ENCODE results near the gene LRRC42.
A peak's percentile ranks its signal among the peaks of the same experiment; 100 is the strongest.
"Not testable (repeated sequence)": the region's sequence is repeated elsewhere in the genome, so short reads cannot be mapped to it uniquely, and the experiment has no call there.

Gene LRRC42

GRCh38 chr1:53968125-53968513 is 22.0 kb downstream of the LRRC42 start:
- TF ChIP-seq CTCF (conservative IDR thresholded peaks at IDR 0.05; ENCODE audit: low read depth, low read length): no peak
- no peak for DNase-seq (ENCODE audit: low read depth)
- no peak overlapping the region for H3K4me3 ChIP-seq (ENCODE audit: low read length)

DNA sequence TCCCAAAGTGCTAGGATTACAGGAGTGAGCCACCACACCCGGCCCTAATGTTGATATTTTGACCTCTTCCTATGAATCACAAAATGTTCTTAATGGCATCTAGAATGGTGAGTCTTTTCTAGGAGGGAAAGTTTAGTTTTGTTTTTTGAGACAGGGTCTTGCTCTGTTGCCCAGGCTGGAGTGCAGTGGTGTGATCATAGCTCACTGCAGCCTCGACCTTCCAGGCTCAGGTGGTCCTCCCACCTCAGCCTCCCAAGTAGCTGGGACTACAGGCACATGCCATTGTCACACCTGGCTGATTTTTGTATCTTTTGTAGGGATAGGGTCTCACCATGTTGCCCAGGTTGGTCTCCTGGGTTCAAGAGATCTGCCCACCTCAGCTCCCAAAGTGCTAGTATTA is 23.2 kb downstream of the LRRC42 start:
- not testable (repeated sequence) for H3K4me3 ChIP-seq (ENCODE audit: low read length); DNase-seq (ENCODE audit: low read depth)

- TF ChIP-seq CTCF (conservative IDR thresholded peaks at IDR 0.05; ENCODE audit: low read depth, low read length): no peak
- DNase-seq (ENCODE audit: low read depth): no peak
- no peak overlapping the region for H3K4me3 ChIP-seq (ENCODE audit: low read length)
Observed at GRCh38 chr1:53971718-53972117, 25.6 kb downstream of the LRRC42 start.

DNA sequence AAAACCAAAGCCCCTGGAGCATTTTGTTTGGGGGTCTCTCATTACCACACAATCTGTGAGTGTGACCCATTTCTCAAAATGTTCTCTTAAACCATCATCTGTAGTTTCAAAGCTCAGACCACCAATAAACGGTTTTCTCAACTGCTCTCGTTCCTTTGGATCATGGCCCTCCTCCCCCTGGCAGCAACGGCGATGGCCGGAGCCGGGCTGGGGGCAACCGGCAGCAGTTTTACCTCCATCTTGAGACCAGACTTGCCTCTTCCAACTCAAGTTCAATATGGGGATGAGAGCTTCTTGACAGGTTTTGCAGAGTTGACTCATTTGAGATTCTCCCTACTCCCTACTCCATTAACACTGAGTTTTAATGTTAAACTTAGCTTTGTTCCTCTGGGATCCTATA is 29.7 kb downstream of the LRRC42 start:
- H3K4me3 ChIP-seq (ENCODE audit: low read length): no peak overlapping the region
- no peak for DNase-seq (ENCODE audit: low read depth)
- no peak for TF ChIP-seq CTCF (conservative IDR thresholded peaks at IDR 0.05; ENCODE audit: low read depth, low read length)

DNA sequence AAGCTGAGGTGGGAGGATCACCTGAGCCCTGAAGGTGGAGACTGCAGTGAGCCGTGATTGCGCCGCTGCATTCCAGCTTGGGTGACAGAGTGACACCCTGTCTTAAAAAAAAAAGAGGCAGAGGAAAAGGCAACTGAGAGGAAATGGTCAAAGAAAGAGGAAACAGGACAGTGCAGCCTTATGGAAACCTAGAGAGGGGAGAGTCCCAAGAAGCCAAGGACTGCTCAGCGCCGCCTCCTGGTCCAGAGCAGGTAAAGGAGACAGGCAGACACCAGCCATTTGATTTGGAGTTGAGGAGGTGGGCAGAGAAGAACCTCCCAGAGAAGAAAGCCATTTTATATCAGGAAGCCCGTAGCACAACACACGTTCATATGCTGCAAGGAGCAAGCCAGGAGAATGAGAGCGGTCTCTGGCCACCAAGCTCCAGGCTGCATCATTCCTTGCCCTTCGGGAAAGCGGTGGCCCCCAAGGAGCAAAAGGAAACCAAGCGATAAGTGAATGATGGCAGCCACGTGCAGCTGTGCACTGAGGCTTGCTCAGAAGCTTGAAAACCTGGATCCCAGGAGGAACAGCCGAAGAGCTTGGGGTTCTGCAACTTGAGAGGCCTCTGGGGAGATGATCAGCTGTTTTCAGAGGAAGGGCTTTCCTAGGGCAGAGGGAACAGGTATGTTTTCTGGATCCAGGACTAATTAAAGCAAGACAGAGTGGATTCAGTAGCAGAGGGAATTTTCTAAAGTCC is 33.7 kb downstream of the LRRC42 start:
- no peak overlapping the region for H3K4me3 ChIP-seq (ENCODE audit: low read length)
- no peak for TF ChIP-seq CTCF (conservative IDR thresholded peaks at IDR 0.05; ENCODE audit: low read depth, low read length)
- no peak for DNase-seq (ENCODE audit: low read depth)

GRCh38 chr1:53981220-53981619 is 35.1 kb downstream of the LRRC42 start:
- DNase-seq (ENCODE audit: low read depth): peak; percentile 88
- no peak for TF ChIP-seq CTCF (conservative IDR thresholded peaks at IDR 0.05; ENCODE audit: low read depth, low read length)
- H3K4me3 ChIP-seq (ENCODE audit: low read length): no peak overlapping the region

DNA sequence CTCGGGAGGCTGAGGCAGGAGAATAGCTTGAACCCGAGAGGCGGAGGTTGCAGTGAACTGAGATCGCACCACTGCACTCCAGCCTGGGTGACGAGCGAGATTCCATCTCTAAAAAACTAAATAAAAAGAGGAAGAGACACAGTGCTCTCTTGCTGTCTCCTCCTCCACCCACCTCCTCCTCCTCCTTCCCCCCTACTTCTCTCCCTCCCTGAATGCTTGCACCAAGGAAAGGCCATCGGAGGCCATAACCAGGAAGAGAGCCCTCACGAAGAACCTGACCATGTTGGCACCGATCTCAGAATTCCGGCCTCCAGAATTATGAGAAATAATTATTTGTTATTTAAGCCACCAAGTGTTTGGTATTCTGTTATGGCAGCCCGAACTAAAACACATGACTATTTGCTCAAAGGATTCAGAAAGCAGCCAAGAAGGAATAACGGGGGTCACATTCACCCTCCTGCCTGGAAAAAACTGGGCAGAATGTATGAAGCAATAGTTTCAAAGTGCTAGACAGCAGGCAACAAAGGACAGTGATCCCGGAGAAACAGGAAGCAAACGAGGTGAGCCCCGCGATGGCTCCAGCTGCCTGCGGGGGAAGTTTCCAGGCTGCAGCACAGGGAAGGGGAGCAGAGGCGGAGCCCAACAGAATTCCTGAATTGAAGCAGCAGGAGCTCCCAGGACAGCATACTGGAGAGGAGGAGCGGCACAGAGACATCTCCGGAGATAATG is 36.0 kb downstream of the LRRC42 start:
- peak; percentile 53 for DNase-seq (ENCODE audit: low read depth)
- peak overlapping the region; percentile 26 for H3K4me3 ChIP-seq (ENCODE audit: low read length)
- no peak for TF ChIP-seq CTCF (conservative IDR thresholded peaks at IDR 0.05; ENCODE audit: low read depth, low read length)

Data from retinal pigment epithelial cell (primary cell).